ENCODE results near the gene SMARCA2. TPM values are rescaled to one million over a fixed set of nuclear protein-coding genes. Genes with fewer than 3 reads are reported as not detected.

SMARCA2 gene
- total and polyA plus RNA-seq, 10 of the 15 experiments (the other 5 are each of a cell fraction or from before 2014, with no cell fraction given): 100 to 392 (median 204) TPM

DNA sequence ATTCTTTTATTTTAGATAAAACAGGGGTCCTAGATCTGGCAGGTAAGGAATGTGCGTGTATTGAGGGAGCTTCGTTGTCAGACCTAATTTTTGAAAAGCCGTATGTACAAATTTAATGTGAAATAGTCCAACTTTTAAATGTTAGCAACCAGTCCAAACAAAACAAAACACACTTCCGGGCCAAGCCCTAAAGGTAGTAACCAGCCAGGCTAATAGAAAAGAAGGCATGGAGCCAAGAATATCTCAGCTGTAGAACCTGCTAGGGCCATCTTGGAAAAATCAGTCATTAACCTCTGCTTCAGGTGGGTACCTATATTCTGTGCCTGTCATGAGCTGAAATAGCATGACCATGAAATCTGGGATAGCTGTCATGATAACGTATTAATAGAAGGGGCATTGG lies 71.0 kb downstream of the SMARCA2 start:
- Histone ChIP-seq H3K4me2 (ENCODE audit: control insufficient read depth, insufficient read depth) (no peak overlapping the region), H3K9me3 (replicated peaks; ENCODE audit: control insufficient read depth, insufficient read depth, low read length) (no peaks in the 10 kb centered on the region), H3K79me2 (ENCODE audit: control insufficient read depth, insufficient read depth, low read length) (no peaks in the 10 kb centered on the region; the same call in 1 of the 2 replicates), H3K27ac (ENCODE audit: control insufficient read depth, insufficient read depth) (0 out of 2 replicates have a peak overlapping the region, but pooled peaks have one; percentile 26), H3K4me3 (no peak overlapping the region), H3K4me1 (ENCODE audit: control insufficient read depth, insufficient read depth, low read length) (peaks cover 4% of the 10 kb centered on the region; the same call in 1 of the 2 replicates), H2AFZ (ENCODE audit: control insufficient read depth, low read depth, low read length) (no peak overlapping the region), H4K20me1 (ENCODE audit: control insufficient read depth, insufficient read depth) (no peaks in the 10 kb centered on the region), H3K9ac (ENCODE audit: control insufficient read depth, insufficient read depth, low read length) (no peak overlapping the region), H3K36me3 (ENCODE audit: control insufficient read depth in 2 of 2, insufficient read depth in 2 of 2, low read length in 1 of 2) (peaks cover 10 to 45% of the 10 kb centered on the region in 2 experiments), H3K27me3 (replicated peaks in 1 of 2; ENCODE audit: control insufficient read depth in 2 of 2, insufficient read depth in 2 of 2, low read length in 1 of 2) (no peaks in the 10 kb centered on the region)
- ATAC-seq: no peak
- FAIRE-seq: no peak
- TF ChIP-seq, protein P1, sequence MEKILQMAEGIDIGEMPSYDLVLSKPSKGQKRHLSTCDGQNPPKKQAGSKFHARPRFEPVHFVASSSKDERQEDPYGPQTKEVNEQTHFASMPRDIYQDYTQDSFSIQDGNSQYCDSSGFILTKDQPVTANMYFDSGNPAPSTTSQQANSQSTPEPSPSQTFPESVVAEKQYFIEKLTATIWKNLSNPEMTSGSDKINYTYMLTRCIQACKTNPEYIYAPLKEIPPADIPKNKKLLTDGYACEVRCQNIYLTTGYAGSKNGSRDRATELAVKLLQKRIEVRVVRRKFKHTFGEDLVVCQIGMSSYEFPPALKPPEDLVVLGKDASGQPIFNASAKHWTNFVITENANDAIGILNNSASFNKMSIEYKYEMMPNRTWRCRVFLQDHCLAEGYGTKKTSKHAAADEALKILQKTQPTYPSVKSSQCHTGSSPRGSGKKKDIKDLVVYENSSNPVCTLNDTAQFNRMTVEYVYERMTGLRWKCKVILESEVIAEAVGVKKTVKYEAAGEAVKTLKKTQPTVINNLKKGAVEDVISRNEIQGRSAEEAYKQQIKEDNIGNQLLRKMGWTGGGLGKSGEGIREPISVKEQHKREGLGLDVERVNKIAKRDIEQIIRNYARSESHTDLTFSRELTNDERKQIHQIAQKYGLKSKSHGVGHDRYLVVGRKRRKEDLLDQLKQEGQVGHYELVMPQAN (conservative IDR thresholded peaks at IDR 0.05): no peak
- TF ChIP-seq RUNX3 (IDR thresholded peaks at IDR 0.05; ENCODE audit: low read length) (no peak), MTA2 (IDR thresholded peaks at IDR 0.05; ENCODE audit: low read depth) (no peak), EP300 (IDR thresholded peaks at IDR 0.05; ENCODE audit: borderline replicate concordance in 1 of 2, control insufficient read depth in 1 of 2, low read depth in 2 of 2, low read length in 2 of 2) (no peak)
- intact Hi-C loops (cut with micrococcal nuclease; ENCODE audit: unreplicated experiment): loop anchor here (2.0 to 10.0 kb wide), 6 partner anchors 31 to 621 kb away; no protein-coding TSS in a partner anchor
- POLR2A ChIA-PET: interaction anchor here (1.3 to 2.1 kb wide), 3 partner anchors 32 to 79 kb away, joined by 4 to 5 read pairs (median 5); no protein-coding TSS in a partner anchor
- DNase-seq (ENCODE audit: low read depth, low spot score): no peak
- WGBS (ENCODE audit: insufficient coverage, insufficient replicate concordance, low lambda C conversion rate, missing lambda C conversion rate): 98% methylated on average over 5 of the region's 5 CpGs
- CTCF ChIA-PET: interaction anchor here (1.2 to 4.0 kb wide), 9 partner anchors 20 to 370 kb away, joined by 3 to 51 read pairs (median 7); no protein-coding TSS in a partner anchor
- in situ Hi-C loops (cut with MboI): no loop called here
- RAD21 ChIA-PET (ENCODE audit: unreplicated experiment): interaction anchor here (1.2 to 1.6 kb wide), 6 partner anchors 68 to 249 kb away, joined by 3 to 5 read pairs (median 4); partner anchors contain the start of gene SMARCA2
- BruUV-seq (replicated peaks): no TSS peak
- SMC1A ChIA-PET (ENCODE audit: uncharacterized antibody, unreplicated experiment): interaction anchor here (0.6 to 3.2 kb wide), 7 partner anchors 11 to 251 kb away, joined by 3 to 35 read pairs (median 8); no protein-coding TSS in a partner anchor

All from GM12878 (cell line).